GM18498 (cell line): ENCODE measurements around the gene ZBTB20.

Source experiments
- ATAC-seq: cut with Tn5 transposase; IDR thresholded peaks from one replicate; pipeline ENCODE4 v1.9.1; 2021; ENCODE audit warnings: mild to moderate bottlenecking, moderate library complexity; ENCODE audit not compliant: unreplicated experiment

The ZBTB20 gene

DNA sequence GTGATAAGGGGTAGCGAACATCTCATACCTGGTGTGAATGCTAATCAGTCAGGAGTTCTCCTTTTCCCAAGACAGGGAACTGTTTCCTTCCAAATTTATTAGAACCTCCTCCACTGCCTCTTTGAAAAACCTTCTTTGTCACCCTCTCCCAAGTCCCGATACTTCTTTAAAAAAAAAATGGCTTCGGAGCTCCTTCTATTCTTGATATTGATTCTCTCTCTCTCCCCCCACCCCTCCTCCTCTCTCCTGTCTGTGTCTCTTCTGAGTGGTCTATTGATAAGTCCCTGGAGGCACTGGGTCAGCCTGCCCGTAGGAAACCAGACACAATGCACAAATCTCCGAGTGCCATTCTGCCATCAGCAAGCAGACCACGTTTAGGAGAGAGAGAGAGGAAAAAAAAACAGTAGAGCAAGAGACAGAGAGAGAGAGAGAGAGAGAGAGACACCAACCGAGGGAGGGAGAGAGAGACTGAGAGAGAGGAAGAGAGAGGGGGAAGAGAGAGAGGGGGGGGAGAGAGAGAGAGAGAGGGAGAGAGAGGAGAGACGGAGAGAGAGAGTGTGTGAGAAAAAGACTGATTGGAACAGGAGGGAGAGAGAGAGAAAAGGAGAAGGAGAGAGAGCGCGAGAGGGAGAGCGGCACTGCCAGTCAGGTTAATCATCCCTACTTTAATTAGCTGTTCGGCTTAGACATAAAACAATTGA, 692.4 kb downstream of the ZBTB20 start:
- no peak for ATAC-seq

DNA sequence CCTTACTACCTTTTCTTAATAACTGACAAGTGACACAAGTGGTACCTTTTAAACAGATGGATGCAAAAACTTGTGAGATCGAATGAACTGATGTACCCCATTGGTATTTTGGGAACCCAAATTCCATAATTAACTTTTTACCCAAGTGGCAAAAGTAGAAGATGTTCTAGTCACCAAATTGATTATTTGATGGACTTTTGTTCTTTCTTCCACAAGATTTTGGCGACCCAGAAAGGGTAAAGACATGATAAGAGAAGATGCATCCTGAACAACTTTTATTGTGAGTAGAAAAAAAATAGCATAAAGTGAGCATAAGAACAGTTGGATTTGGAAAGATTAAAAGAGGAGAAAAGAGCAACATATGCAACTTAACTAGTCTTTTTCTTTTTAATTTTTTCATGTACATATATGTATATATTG, 693.7 kb downstream of the ZBTB20 start:
- ATAC-seq, result no peak

DNA sequence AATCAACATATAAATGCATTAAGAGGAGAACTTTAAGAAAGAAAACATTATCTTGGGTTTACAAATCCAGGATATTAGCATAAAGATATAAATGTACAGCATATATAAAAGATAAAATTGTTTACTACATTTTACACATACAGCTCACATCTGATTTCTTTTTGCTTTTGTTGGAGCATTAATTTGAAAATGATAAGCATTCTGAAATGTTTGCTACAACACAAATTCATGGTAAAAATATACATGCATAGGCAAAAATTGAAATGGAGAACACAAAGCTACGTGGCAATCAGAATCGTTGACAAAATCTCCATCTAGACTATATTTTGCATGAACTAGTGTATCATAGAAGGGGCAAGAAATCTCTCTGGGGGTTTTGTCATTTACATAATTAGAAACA, 694.2 kb downstream of the ZBTB20 start:
- ATAC-seq, result no peak

DNA sequence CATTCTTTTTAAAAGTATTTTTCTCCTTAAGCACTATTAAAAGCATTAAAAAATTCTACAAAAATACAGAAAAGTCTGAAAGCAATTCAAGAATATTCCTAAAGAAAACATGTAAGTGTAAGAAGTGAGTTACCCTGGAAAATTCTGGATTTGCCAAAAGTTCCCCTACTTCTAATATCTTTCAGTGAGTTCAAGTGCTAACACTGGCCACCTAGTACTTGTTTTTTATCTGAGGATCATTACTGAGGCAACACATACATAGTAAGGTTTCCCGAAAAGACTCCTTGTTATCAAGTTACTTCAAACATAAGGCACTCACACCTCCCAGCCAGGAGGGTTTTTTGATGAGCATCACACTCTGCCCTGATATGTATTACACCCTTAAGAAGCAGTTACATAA, 694.8 kb downstream of the ZBTB20 start:
- ATAC-seq, result no peak

DNA sequence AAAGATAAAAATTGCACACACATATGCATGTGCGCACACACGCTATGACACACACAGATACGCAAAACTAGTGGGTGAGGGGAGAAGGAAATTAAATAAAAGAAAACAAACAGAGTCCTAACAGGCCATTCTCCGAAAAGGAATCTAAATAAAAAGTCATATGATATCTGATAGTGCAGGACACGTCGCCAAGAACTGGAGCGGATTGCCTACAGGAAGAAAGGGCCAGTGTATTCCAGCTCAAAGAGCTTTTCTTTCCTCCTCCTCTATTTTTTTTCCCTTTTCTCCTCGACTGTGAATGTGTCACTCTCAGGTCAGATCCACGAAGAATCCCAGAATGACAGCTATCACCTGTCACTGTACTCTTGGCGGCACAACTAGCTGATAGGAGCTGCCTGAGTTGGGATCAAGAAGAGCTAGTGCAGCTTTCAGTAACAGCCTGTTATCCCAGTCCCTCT, 695.5 kb downstream of the ZBTB20 start:
- ATAC-seq, result peak; percentile 4

DNA sequence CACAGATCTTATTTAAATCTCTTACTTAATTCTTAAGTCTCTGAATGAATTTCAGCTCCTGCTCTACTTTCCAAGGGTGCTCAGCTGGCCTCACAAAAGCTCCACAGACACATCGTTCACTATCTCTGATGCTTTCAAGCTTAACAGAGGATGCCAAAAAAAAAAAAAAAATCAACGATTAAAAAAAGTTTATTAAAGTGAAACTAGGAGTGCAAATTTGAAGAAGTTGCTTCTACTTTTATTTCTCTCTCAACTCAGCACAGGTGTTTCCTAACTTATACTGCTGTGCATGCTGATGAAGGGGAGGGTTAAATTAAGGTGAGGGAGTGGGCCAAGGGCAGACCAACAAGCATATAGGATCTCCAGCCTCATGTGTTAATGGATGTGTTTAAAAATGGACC, 696.0 kb downstream of the ZBTB20 start:
- peak; percentile 38 for ATAC-seq

DNA sequence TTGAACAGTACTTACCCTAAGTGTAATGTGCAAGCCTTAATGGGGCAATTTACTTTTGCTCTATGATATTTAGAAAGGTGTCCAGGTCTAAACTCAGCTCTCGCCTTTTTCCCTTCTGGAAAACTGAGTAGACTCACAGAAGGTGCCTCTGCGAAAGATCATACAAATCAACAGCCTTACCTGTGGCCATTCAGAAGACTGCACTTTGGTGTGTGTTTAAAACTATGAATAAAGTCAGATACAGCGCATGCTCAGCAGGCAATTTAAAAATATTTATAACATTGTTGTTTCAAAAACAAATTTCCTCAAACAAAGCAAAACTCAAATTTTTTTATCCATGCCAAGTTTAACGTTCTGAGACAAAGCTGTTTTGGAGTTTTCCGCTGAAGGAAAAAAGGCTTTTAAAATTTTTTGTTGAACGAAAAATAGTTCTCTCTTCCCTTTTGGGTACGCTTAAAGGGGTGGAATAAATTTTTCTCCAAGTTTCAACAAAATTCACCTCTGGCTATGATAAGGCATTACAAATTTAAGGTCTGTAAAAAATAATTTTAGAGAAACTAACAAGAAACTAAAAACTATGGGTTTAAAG, 697.0 kb downstream of the ZBTB20 start:
- ATAC-seq, result no peak

DNA sequence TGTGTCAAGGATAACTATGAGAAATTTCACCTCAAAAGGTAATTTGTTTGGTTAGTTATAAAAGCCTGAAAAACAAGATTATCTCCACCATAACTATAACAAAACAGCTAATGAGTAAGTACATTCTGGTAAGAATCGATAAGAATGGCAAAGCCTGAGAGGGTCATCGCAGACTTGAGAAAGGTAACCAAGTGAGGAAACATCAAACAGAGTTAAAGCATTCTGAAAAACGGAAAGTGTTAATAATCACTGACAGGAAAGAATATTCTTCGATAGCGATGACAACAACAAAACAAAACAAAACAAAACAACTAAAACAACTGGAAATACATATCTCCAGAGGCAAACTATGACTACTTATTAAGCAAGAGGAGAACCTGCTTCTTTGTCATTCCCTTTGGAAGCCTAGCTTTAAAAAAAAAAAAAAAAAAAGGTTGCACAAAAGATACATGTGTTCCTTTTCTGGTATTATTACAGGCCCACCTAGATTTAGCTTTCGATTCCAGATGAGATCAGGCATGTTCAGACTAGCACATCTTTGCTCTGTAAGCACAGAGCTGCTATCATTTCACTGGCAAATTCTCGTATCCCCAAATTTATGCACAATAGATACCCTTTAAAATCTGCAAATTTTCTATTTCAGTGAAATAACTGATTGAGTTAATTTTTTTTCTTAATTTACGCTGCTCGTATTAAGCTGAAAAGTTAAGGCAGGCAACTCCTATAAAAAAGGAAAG, 697.6 kb downstream of the ZBTB20 start:
- no peak for ATAC-seq

DNA sequence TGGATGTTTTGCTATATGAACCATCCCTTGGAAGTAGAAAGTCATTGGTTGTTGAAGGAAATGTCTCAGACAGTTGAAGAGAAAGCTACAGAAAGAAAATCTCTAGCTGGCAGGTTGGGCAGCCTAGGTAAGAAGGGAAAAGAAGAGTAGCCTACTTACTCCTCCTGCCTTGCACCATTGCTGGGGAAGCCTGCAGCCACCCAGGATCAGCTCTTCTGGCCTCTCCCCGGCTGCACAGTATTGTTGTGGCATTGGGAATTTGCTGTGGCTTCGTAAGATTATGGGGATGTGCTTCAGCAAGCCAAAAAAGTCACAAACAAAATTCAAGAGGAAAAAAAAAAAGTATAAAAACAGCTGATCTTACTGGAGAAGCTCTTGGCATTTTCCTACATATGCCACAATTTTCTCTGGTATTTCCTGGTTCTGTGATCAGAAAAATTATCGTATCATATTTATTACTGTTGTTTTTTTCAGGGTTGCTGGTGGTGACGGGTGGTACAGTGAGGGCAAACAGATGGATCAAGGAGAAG, 699.1 kb downstream of the ZBTB20 start:
- ATAC-seq, result no peak

DNA sequence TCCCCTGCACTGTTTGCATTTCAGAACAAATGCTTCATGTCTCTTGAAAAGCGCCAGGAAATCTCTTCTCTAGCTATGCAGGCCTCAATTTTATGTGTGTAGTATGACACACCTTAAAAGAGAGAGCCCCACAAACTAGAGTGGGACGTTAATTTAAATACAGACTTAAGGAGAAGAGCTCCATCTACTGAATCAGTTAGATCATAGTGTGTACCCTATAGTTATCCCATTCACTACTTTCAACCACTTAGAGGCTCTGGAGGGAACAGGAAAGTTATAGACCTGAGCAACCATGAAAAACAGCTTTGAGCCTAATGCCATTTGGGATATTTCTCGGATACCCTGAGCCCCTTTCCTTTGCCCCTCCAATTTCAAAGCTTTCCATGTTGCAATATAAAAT, 699.5 kb downstream of the ZBTB20 start:
- no peak for ATAC-seq

DNA sequence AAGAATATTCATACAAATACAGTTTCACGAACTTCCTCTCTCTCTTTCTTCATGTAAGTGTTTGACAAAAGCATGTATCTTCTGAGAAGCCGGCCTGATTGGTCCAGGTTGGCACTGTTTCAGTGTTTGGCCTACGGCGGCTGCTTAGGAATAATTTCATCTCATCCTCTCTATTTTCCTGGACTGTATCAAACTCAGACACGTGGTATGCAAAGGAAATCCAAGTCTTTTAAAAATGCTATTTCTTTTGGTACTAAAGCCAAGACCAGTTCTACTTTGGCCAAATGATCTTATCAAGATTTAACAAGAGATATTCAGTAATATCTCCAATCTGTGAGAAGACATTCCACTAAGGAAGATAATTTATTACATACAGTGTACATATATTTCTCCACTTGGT, 700.5 kb downstream of the ZBTB20 start:
- no peak for ATAC-seq

DNA sequence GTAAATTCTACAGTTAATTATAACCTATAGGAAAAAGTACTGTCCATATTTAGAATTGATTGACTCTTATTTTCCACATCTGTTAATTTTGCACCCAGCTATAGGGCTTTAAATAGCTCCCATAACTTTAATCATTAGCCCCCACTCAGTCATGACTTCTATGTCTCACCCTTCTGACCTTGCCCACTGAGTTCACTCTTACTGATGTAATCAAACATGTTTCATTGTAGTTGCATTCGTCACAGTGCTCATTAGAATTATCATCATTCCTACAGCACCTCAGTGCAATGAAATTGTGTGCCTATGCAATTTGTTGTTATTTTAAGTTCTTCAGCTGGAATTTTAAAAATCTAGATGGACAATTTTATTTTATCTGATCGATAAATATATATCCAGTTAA, 701.9 kb downstream of the ZBTB20 start:
- ATAC-seq, result no peak

DNA sequence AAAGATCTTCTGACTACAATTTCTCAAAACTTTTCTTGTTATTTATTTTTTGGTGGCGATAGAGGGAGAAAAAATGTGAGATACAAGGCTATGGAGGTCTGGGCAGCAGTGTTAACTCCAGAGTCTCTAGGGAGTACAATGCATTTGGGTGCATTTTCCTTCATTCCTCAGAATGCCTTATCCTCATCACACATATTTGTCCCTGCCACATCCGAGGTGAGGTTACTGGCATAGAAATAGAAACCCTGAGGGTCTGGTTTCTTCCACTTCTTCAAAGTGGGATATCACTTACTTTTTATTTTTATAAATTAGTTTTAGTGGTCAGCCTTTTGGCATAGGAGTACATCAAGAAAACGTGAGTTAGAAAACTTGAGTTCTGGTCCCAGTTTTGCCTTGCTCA, 702.9 kb downstream of the ZBTB20 start:
- ATAC-seq, result no peak

DNA sequence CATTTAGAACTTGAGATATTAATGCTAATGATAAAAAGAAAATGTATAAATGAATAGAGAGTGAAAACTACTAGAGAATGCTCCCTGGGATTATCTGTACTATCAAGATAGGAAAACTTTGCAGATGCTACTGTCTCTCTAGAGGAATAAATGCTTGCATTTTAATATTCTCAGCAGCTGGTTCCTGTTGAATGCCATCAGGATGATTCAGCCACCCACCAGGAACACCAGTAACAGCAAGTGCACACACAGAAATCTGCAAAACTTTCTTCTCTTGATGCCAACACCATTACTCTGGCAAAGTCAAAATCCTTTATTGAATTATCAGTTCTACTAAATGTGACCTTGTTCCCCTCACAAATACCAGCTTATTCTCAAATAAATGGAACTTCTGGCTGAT, 704.8 kb downstream of the ZBTB20 start:
- no peak for ATAC-seq

DNA sequence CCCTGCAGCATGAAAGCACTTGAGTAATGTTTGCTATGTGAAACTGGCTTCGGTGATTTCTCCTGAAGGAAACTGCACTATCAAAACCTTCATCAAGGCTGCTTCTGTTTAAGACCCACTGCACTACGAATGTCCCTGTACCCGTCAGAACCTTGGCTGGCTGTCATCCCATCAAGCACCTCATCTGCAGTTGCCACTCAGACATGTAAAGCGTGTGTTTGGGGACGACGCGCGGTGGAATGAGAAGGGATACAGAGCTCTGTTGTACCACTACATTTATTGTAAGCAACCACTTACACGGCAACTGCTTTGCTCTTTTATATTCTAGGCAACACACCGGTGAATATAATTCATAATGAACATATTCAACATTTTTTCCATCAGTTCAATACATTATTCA, 705.7 kb downstream of the ZBTB20 start:
- ATAC-seq, result no peak

DNA sequence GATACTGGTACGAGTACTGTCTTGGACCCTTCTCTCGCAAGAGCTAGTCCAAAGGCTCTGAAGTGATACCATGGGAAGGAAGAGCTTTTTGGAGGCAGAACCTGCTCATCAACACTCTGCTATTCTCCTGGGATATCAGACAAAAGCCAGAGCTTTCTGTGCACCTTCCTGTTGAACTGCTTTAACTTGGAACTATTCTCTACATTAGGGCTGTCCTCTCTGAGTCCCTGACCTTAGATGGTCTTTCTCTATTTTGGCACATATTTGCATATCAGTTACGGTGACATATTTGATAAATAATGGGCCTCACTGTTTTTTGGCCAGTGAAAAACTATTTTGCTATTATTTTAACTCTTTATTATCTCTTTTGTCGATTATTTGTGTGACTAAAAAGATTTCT, 706.4 kb downstream of the ZBTB20 start:
- no peak for ATAC-seq

DNA sequence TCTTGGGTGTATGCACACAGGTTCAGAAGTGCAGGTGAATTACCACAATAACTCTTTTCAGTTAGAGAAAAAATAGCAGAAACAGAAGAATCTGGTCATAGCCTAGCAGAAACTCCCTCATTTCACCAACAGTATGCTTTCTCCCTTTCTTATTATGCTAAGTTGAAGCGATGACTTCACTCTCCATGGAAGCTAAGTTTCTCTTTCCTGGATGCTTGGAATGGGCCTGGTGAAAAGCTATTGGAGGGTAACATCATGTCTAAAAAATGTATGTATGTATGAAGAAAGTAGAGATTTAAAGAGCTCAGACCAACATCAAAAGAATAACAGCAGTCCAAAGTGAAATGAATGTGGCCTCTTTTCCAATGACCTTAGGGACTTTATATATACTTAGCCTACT, 707.8 kb downstream of the ZBTB20 start:
- no peak for ATAC-seq

DNA sequence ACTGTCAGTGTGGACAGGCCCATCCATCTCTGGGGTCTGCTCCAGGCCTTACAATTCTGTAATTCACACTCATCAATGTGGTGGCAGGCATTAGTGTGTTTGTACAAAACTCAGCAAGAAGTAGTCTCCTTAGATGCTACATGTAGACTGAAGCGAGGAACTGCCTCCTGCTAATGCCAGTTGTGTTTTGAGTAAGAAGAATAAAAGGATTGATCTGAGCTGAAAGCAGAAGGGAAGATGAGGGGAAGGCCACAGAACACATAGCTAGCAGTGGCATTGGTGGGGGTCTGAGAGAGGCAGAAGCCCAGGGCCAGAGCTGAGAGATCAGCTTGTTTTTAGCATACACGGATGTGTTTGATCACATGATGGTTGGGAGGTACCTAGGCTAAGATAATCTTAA, 709.2 kb downstream of the ZBTB20 start:
- ATAC-seq, result no peak

DNA sequence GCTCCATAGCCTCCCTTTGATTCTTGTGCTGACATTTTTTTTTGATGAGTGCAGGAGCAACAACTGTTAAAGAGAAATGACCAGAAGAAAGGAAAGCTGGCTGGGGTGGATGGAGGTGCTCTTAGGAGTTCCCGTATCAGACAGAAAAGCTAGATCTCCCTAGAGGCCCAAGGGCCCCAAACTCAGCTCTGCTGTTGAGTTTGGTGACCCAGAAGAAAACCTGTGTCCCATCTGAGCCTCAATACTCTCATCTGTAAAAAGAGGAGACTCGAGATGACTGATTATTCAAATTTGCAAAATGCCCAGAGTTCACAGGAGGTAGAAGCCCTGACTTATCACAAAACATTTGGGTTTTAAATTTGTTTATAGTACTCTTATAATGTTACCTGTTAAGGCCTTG, 710.9 kb downstream of the ZBTB20 start:
- ATAC-seq, result no peak

DNA sequence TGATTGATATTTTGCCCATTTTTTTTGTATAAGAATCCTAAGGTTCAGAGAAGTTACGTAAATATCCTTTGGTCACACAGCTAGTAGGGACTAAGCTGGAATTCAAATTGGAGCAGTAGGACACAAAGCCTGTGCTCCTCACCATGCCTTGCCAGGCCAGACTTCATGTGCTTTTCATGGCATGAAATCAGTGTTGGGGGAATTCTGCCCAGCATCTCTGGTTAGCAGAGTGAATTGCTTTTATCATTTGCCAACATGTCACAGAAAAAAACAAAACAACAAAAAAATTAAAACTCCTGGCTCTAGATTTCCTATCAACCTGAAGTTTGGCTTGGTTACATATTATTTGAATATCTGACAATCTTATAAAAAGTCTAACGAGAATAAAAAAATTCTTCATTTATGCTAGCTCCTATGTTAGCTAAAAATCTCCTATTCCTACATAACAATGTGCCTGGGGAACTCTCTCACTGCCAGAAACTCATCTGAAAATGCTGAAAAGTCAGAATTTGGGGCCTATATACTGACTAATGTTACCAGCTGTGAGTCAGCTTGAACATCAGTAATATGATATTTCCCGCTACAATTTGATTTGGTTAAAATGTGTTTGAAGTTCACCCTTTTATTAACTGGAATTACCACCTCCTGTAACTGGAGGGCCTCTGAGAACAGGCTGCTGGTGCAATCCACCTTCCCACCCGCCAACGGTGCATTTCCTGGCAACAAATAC, 711.5 kb downstream of the ZBTB20 start:
- ATAC-seq, result no peak

DNA sequence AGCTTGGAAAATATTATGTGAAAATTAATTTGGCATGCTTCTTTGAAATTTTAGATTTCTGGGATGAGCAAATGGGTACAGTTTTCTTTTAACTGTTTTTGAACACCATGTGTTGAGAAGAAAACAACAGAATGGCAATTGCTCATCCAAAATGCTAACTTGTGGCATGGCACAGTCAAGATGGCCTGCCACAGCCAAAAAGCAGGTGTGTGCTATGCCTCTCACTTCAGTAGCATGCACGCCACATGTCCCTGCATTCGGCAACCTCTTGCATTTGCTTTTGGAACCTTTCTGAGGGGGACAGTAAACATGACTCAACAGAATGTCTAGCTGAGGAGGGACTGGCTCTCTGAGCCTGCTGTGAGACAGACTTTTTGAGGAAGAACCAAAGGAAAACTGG, 714.8 kb downstream of the ZBTB20 start:
- ATAC-seq, result no peak
